ENCODE data around the gene HSBP1L1. TPM values are rescaled to one million over a fixed set of nuclear protein-coding genes. Genes with fewer than 3 reads are reported as not detected.
A peak's percentile ranks its signal among the peaks of the same experiment; 100 is the strongest.

Gene HSBP1L1
- polyA plus RNA-seq, 2 of the 4 experiments (the other 2 are of a cell fraction) = 17.7 to 19.1 TPM

DNA sequence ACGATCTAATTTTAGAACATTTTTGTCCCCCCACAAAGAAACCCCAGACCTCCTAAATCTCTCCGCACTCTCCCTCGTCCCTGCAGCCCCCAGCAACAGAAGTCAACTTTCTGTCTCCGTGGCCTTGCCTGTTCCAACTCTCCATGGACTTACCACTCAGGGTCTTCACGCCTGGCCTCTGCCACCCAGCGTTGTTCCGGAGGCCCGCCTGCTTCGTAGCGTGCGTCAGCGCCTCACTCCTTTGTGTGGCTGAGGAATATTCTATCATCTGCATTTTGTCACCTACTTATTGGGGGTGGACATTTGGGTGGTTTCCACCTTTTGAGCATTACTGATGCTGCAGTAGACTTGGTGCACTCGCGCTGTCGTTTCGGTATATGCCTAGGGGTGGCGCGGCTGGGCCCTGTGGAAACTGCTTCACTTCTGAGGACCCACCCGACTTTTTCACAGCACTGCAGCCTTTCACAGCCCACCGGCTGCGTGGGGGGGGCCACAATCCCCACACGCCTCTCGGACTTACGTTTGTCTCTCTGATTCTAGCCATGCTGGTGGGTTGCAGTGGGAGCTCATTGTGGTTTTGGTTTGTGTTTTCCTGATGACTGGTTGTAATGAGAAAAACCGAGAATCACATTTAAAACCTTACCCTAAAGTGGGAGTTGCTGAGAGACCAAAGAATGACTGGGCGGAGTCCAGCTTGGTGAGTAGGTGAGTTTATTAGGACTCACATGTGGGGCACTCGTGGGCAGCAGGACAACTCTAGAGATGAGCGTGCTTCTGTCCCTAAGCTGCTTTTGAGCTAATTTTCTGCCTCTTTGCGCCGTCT lies 1.4 kb upstream of the HSBP1L1 start:
- ATAC-seq (no peak), DNase-seq (ENCODE audit: low read depth in 1 of 2, low spot score in 1 of 2) (no peak), FAIRE-seq (no peak)
- POLR2A ChIA-PET = no interaction called here
- TF ChIP-seq, protein P1, sequence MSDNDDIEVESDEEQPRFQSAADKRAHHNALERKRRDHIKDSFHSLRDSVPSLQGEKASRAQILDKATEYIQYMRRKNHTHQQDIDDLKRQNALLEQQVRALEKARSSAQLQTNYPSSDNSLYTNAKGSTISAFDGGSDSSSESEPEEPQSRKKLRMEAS (IDR thresholded peaks at IDR 0.05) = no peak
- no peak for TF ChIP-seq ZSCAN20 (CRISPR knock-in tag; IDR thresholded peaks at IDR 0.05)
- no peak for TF ChIP-seq RFX5 (IDR thresholded peaks at IDR 0.05)
- TF ChIP-seq, protein P2, sequence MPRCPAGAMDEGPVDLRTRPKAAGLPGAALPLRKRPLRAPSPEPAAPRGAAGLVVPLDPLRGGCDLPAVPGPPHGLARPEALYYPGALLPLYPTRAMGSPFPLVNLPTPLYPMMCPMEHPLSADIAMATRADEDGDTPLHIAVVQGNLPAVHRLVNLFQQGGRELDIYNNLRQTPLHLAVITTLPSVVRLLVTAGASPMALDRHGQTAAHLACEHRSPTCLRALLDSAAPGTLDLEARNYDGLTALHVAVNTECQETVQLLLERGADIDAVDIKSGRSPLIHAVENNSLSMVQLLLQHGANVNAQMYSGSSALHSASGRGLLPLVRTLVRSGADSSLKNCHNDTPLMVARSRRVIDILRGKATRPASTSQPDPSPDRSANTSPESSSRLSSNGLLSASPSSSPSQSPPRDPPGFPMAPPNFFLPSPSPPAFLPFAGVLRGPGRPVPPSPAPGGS (IDR thresholded peaks at IDR 0.05) = no peak
- no peak for TF ChIP-seq MAZ (IDR thresholded peaks at IDR 0.05; ENCODE audit: borderline replicate concordance, low read depth, low read length)
- TF ChIP-seq HEYL (CRISPR knock-in tag; IDR thresholded peaks at IDR 0.05) = no peak
- TF ChIP-seq JUNB (IDR thresholded peaks at IDR 0.05) = no peak
- no peak for TF ChIP-seq SMC3 (IDR thresholded peaks at IDR 0.05)
- TF ChIP-seq, protein P3, sequence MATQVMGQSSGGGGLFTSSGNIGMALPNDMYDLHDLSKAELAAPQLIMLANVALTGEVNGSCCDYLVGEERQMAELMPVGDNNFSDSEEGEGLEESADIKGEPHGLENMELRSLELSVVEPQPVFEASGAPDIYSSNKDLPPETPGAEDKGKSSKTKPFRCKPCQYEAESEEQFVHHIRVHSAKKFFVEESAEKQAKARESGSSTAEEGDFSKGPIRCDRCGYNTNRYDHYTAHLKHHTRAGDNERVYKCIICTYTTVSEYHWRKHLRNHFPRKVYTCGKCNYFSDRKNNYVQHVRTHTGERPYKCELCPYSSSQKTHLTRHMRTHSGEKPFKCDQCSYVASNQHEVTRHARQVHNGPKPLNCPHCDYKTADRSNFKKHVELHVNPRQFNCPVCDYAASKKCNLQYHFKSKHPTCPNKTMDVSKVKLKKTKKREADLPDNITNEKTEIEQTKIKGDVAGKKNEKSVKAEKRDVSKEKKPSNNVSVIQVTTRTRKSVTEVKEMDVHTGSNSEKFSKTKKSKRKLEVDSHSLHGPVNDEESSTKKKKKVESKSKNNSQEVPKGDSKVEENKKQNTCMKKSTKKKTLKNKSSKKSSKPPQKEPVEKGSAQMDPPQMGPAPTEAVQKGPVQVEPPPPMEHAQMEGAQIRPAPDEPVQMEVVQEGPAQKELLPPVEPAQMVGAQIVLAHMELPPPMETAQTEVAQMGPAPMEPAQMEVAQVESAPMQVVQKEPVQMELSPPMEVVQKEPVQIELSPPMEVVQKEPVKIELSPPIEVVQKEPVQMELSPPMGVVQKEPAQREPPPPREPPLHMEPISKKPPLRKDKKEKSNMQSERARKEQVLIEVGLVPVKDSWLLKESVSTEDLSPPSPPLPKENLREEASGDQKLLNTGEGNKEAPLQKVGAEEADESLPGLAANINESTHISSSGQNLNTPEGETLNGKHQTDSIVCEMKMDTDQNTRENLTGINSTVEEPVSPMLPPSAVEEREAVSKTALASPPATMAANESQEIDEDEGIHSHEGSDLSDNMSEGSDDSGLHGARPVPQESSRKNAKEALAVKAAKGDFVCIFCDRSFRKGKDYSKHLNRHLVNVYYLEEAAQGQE (IDR thresholded peaks at IDR 0.05) = no peak
- TF ChIP-seq, protein P4, sequence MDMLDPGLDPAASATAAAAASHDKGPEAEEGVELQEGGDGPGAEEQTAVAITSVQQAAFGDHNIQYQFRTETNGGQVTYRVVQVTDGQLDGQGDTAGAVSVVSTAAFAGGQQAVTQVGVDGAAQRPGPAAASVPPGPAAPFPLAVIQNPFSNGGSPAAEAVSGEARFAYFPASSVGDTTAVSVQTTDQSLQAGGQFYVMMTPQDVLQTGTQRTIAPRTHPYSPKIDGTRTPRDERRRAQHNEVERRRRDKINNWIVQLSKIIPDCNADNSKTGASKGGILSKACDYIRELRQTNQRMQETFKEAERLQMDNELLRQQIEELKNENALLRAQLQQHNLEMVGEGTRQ (IDR thresholded peaks at IDR 0.05) = no peak
- no peak for TF ChIP-seq CTCF (IDR thresholded peaks at IDR 0.05)
- CTCF ChIA-PET = no interaction called here
- Histone ChIP-seq H3K9me3 (no peaks in the 10 kb centered on the region), H3K4me1 (peaks cover 7% of the 10 kb centered on the region), H3K4me3 (no peak overlapping the region), H3K4me2 (no peak overlapping the region), H3K27ac (no peak overlapping the region)
- WGBS (ENCODE audit: missing lambda C conversion rate) = 87% methylated on average over 27 of the region's 30 CpGs

DNA sequence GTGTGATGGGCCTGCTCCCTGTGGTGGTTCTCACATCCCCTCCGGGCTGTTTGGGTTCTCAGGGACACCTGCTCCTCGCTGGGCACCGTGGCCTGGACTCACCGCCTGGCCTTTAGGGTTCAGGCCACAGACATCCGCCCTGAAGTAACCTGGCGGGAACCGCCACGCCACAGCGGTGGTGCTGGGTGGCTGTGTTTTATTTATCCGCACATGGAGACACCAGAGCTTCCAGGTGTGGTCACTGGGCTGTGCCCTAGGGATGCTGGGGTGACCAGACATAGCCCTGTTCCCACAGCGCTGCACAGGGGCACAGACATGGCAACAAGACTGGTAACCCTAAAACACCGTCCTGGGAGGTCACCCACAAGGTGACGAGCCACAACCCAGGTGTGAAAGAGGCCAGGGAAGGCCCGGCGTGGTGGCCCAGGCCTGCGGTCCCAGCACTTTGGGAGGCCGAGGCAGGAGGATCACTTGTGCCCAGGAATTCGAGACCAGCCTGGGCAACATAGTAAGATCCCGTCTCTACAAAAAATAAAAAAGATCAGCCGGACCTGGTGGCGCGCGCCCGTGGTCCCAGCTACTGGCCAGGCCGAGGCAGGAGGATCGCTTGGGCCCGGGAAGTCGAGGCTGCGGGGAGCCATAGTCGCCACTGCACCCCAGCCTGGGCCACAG lies 649 bp upstream of the HSBP1L1 start:
- H3K4me2 ChIP-seq = peak overlapping the region; percentile 93
- DNase-seq (ENCODE audit: low read depth in 1 of 2, low spot score in 1 of 2) (no peak), FAIRE-seq (no peak), ATAC-seq (no peak)
- WGBS (ENCODE audit: missing lambda C conversion rate) = 81% methylated on average over 5 of the region's 30 CpGs
- POLR2A ChIA-PET = interaction anchor here (1.4 kb wide), 1 partner anchor 12 kb away, joined by 3 read pairs; the partner anchor contains the start of gene SLC66A2
- H3K27ac ChIP-seq = peak overlapping the region; percentile 84 to 99
- H3K4me1 ChIP-seq = peaks cover 7% of the 10 kb centered on the region
- CTCF ChIA-PET = no interaction called here
- peak overlapping the region; percentile 63 for H3K4me3 ChIP-seq
- H3K9me3 ChIP-seq = no peaks in the 10 kb centered on the region
- TF ChIP-seq SREBF2 (IDR thresholded peaks at IDR 0.05) = no peak
- no peak for TF ChIP-seq ZC3H11A (IDR thresholded peaks at IDR 0.05)
- TF ChIP-seq MAZ (IDR thresholded peaks at IDR 0.05; ENCODE audit: borderline replicate concordance, low read depth, low read length) = no peak
- TF ChIP-seq BHLHE40 (IDR thresholded peaks at IDR 0.05; ENCODE audit: low read depth, low read length) = no peak
- no peak for TF ChIP-seq CBX8 (IDR thresholded peaks at IDR 0.05)
- TF ChIP-seq HOXB13 (CRISPR knock-in tag; IDR thresholded peaks at IDR 0.05; ENCODE audit: low read depth) = no peak
- no peak for TF ChIP-seq EP300 (IDR thresholded peaks at IDR 0.05)
- TF ChIP-seq, protein P3 (IDR thresholded peaks at IDR 0.05) = no peak
- no peak for TF ChIP-seq ZSCAN20 (CRISPR knock-in tag; IDR thresholded peaks at IDR 0.05)
- no peak for TF ChIP-seq HOXB5 (CRISPR knock-in tag; IDR thresholded peaks at IDR 0.05)
- TF ChIP-seq MYC (IDR thresholded peaks at IDR 0.05; ENCODE audit: borderline replicate concordance, low read length) = no peak
- TF ChIP-seq RFX5 (IDR thresholded peaks at IDR 0.05) = no peak
- TF ChIP-seq HOXA7 (CRISPR knock-in tag; IDR thresholded peaks at IDR 0.05) = no peak
- no peak for TF ChIP-seq RNF2 (IDR thresholded peaks at IDR 0.05; ENCODE audit: borderline replicate concordance, low read depth)
- TF ChIP-seq EHMT2 (IDR thresholded peaks at IDR 0.05; ENCODE audit: low read depth) = no peak
- no peak for TF ChIP-seq JUNB (IDR thresholded peaks at IDR 0.05)
- no peak for TF ChIP-seq CBX2 (IDR thresholded peaks at IDR 0.05; ENCODE audit: borderline replicate concordance, low read depth)

All from A549 (cell line).